Mucosa of rectum (tissue), 2 donors: ENCODE results near the gene RLBP1.
A peak's percentile ranks its signal among the peaks of the same experiment; 100 is the strongest.

Experiments
- H3K27ac ChIP-seq, 2 donors: one replicate each; pipeline ENCODE4 v1.7.0; 2013; ENCODE audit warnings: inconsistent platforms in 2 of 2, low read depth in 2 of 2, low read length in 2 of 2
- H3K27me3 ChIP-seq, 2 donors: one replicate each; pipeline ENCODE4 v1.7.0; 2013; ENCODE audit warnings: low read length in 2 of 2; ENCODE audit not compliant: control insufficient read depth in 2 of 2, insufficient read depth in 2 of 2
- H3K36me3 ChIP-seq, 2 donors: one replicate each; pipeline ENCODE4 v1.7.0; 2013; ENCODE audit warnings: low read length in 2 of 2; ENCODE audit not compliant: control insufficient read depth in 2 of 2, insufficient read depth in 2 of 2
- H3K4me1 ChIP-seq, 2 donors: one replicate each; pipeline ENCODE4 v1.7.0; 2013; ENCODE audit warnings: low read length in 2 of 2, mild to moderate bottlenecking in 1 of 2; ENCODE audit not compliant: control insufficient read depth in 2 of 2, insufficient read depth in 2 of 2
- H3K4me3 ChIP-seq, 2 donors: one replicate each; pipeline ENCODE4 v1.7.0; 2013; ENCODE audit warnings: low read length in 2 of 2
- H3K9ac ChIP-seq, 2 donors: one replicate each; pipeline ENCODE4 v1.7.0; 2013; ENCODE audit warnings: low read length in 2 of 2, low read depth in 1 of 2, mild to moderate bottlenecking in 1 of 2
- H3K9me3 ChIP-seq, 2 donors: one replicate each; pipeline ENCODE4 v1.7.0; 2013; ENCODE audit warnings: low read length in 2 of 2; ENCODE audit not compliant: control insufficient read depth in 2 of 2
- donor health status: healthy.
- donor health status: Normal muscosa, but diverticular disease.

Gene RLBP1

DNA sequence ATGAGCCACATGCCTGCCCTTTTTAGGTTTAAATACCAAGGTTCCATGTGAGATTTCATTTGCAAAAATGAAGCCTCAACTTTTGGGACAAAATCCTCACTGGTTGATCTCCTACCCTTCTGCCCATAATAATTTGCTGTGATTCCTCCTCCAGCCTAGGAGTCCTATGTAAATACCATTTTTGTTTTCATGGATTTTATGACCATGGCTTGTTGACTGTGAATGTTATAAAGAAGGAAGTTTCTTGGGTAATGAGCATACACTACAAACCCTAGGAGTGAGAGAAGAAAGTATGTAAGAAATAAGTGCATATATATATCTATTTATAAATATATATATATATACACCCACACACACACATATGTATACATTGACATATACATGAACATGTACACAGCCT lies 13.1 kb downstream of the RLBP1 start:
- no peak overlapping the region for H3K27ac ChIP-seq
- H3K9ac ChIP-seq: no peak overlapping the region
- no peaks in the 10 kb centered on the region for H3K36me3 ChIP-seq
- no peak overlapping the region for H3K4me3 ChIP-seq
- no peaks in the 10 kb centered on the region for H3K9me3 ChIP-seq
- H3K27me3 ChIP-seq: no peaks in the 10 kb centered on the region
- peaks cover 0 to 11% of the 10 kb centered on the region in 2 donors for H3K4me1 ChIP-seq

DNA sequence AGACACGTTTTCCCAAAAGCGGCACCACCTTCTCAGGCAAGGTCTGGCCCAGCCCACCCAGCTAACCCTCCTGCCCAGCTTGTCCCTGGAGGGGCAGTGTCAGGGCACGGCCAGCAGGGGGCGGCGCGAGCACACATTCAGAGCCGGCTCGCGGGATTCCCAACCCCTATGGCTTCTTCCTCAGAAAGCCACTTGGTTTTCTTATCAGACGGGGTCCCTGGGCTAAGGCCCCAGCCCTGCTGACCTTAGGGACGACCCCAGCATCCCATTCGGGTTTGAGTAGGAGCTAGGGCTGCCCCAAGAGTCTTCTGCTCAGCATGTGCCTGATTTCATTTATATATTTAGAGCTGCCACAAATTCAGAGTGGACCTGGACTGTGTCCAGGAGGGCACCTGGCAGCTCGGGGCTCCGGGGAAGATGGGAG lies 14.5 kb downstream of the RLBP1 start:
- Histone ChIP-seq H3K9me3 (no peaks in the 10 kb centered on the region), H3K4me1 (peaks cover 0 to 11% of the 10 kb centered on the region in 2 donors), H3K4me3 (peak overlapping the region; percentile 7 to 55), H3K36me3 (no peaks in the 10 kb centered on the region), H3K27me3 (no peaks in the 10 kb centered on the region), H3K9ac (peak overlapping the region; percentile 26 to 27), H3K27ac (no peak overlapping the region)

DNA sequence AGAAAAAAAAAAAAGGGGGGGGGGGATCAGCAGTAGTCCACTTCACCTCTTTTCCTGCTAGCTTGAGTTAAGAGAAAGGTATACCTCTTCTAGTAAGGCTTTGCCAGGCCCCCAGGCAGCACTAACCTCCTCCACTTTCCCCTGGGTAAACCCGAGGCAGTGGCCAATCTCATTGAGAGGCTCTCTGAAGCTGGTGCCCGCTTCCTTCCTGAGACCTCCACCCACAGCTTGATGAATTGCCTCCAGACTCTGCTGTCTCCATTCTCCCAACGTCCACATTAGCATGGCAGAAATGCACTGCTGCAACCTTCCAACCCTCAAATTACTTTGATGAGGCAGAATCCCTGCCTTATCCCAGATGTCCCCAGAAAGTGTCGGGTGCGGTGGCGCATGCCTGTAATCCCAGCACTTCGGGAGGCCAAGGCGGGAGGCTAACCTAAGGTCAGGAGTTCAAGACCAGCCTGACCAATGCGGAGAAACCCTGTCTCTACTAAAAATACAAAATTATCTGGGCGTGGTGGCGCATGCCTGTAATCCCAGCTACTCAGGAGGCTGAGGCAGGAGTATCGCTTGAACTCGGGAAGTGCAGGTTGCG lies 15.3 kb downstream of the RLBP1 start:
- no peaks in the 10 kb centered on the region for H3K27me3 ChIP-seq
- no peak overlapping the region for H3K9ac ChIP-seq
- H3K4me3 ChIP-seq: no peak overlapping the region
- H3K4me1 ChIP-seq: peaks cover 0 to 11% of the 10 kb centered on the region in 2 donors
- H3K27ac ChIP-seq: no peak overlapping the region
- no peaks in the 10 kb centered on the region for H3K36me3 ChIP-seq
- no peaks in the 10 kb centered on the region for H3K9me3 ChIP-seq

DNA sequence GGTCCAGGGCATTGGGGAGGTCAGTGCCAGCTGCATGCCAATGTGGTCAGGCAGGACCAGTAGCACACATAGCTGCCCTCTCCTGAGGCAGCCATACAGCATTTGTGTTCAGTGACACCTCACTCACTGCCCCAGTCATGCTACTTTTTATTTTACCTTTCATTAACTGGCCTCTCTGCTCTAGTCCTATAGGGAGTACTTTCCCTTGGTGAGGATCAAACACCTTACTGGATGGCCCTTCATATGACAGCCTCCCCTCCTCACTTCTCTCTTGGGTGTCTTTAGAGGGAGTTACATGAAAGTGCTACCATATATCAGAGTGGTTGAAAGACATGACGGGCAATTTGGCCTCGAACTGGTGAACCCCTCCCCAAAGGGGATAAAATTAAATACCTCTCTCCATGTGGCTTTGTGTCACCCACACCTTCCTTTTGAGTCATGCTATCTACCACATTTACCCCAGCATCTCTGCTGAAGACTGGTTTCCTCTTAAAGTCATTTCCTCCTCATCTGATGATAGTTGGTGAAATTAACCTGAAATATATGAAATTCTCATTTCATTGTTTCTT lies 17.6 kb downstream of the RLBP1 start:
- Histone ChIP-seq H3K36me3 (peaks cover 0 to 5% of the 10 kb centered on the region in 2 donors), H3K27me3 (no peaks in the 10 kb centered on the region), H3K4me1 (peaks cover 0 to 11% of the 10 kb centered on the region in 2 donors), H3K4me3 (no peak overlapping the region), H3K9me3 (no peaks in the 10 kb centered on the region), H3K27ac (no peak overlapping the region), H3K9ac (no peak overlapping the region)

DNA sequence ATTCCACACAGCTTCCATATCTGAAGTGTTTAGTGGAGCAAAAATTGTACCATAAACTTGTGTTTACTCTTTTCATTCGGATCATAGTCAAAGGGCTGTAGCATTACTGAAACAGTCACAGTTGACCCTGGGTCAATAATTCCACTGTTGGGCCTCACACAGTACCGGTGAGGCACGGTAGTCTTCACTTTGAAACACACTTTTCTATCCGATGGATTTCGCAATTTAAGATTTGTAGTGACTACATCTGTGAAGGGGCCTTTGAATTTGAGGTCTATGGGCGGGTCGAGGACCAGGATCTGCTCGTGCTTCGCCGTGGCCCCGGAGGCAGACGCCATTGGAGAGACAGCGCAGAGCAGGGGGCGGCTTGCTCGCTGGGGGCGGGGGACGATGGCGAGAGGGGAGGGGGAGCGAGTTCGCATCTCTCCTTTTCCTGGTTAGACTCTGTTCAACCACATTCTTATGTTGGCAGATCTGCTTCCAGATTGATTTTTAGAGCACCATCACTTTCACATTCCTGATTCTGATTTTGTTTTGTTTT lies 19.8 kb downstream of the RLBP1 start:
- no peak overlapping the region for H3K4me3 ChIP-seq
- H3K9me3 ChIP-seq: no peaks in the 10 kb centered on the region
- no peak overlapping the region for H3K9ac ChIP-seq
- H3K4me1 ChIP-seq: peaks cover 6 to 9% of the 10 kb centered on the region in 2 donors
- no peak overlapping the region for H3K27ac ChIP-seq
- H3K27me3 ChIP-seq: no peaks in the 10 kb centered on the region
- H3K36me3 ChIP-seq: peaks cover 0 to 7% of the 10 kb centered on the region in 2 donors

DNA sequence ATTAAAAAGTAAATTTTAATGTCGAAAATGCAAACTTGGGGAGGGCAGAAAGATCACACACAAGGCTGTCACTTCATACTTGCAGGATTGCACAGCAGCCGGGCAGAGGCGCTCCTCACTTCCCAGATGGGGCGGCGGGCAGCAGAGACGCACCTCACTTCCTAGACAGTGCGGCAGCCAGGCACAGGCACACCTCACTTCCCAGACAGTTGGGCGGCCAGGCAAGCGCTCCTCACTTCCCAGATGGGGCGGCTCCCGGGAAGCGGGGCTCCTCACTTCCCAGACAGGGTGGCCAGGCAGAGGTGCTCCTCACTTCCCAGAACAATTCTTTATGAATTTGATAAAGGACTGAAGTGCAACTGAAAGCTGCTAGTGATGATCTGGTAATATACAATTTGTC lies 21.2 kb downstream of the RLBP1 start:
- H3K27ac ChIP-seq: no peak overlapping the region
- no peak overlapping the region for H3K4me3 ChIP-seq
- no peak overlapping the region for H3K9ac ChIP-seq
- no peaks in the 10 kb centered on the region for H3K27me3 ChIP-seq
- no peaks in the 10 kb centered on the region for H3K9me3 ChIP-seq
- peaks cover 6 to 9% of the 10 kb centered on the region in 2 donors for H3K4me1 ChIP-seq
- H3K36me3 ChIP-seq: peaks cover 9 to 14% of the 10 kb centered on the region in 2 donors

DNA sequence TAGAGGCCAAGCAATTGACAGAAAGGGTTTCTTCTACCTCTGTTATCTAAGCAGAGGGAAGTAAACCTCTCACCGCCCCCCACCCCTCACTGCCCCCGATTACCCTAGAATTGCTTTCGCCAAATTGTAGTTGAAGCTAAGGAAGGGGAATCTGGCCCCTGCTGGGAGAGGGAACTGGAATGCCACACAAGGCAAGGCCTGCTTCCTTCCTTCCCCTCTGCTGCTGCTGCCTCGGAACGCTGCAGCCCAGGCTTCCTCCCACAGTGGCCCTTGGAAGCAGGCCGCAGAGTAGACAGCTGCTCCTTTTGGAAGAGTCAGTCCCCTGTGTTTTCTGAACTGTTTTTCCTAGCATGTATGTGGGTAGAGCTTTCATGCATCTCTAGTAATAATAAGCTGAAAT lies 21.6 kb downstream of the RLBP1 start:
- no peak overlapping the region for H3K9ac ChIP-seq
- H3K4me1 ChIP-seq: peaks cover 6 to 9% of the 10 kb centered on the region in 2 donors
- no peak overlapping the region for H3K27ac ChIP-seq
- H3K9me3 ChIP-seq: no peaks in the 10 kb centered on the region
- H3K27me3 ChIP-seq: no peaks in the 10 kb centered on the region
- H3K36me3 ChIP-seq: peaks cover 13 to 18% of the 10 kb centered on the region in 2 donors
- H3K4me3 ChIP-seq: no peak overlapping the region

DNA sequence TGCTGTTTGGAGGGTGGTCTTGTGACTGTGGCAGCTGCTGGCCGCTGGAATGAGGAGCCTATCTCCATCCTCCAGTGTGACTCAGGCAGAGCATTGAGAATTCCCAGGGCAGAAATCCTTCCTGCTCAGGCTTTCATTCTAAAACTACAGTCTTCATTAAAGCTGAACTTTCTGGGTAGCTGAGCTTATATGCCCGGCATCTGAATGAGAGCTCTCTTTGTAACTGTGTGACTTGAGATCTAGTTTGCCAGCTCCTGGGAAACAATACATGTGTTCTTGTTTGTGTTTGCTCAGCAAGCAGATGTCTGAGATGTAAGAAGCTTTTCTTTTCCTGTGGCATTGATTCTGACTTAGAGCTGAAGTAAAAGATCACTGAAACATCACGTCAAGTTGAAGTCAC lies 22.4 kb downstream of the RLBP1 start:
- Histone ChIP-seq H3K9ac (no peak overlapping the region), H3K27ac (no peak overlapping the region), H3K9me3 (no peaks in the 10 kb centered on the region)

DNA sequence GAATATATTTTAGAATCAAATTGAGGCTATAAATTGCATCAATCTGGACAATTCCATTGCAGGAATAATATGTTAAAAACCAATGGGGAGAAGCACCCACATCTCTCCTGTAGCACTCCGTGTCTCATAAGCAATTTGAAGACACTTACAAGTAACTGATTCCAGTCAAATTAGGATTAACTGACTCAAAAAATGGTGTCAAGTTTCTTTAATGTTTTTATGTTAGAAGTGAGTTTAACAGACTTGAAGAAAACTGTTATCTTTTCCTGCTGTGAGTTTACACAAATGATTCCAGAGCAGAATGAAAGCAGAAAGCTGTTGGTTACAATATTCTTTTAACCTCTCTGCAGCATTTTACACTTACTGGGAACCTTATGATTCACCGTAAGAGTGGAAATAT lies 23.2 kb downstream of the RLBP1 start:
- no peak overlapping the region for H3K4me3 ChIP-seq
- H3K9ac ChIP-seq: no peak overlapping the region
- H3K36me3 ChIP-seq: peaks cover 19 to 24% of the 10 kb centered on the region in 2 donors
- peaks cover 6 to 9% of the 10 kb centered on the region in 2 donors for H3K4me1 ChIP-seq
- no peaks in the 10 kb centered on the region for H3K27me3 ChIP-seq
- H3K9me3 ChIP-seq: no peaks in the 10 kb centered on the region
- H3K27ac ChIP-seq: no peak overlapping the region

More for the DNA sequence above, 22.4 kb downstream of the RLBP1 start:
- H3K4me3 ChIP-seq: no peak overlapping the region
- H3K4me1 ChIP-seq: peaks cover 6 to 9% of the 10 kb centered on the region in 2 donors
- H3K36me3 ChIP-seq: peaks cover 16 to 20% of the 10 kb centered on the region in 2 donors
- no peaks in the 10 kb centered on the region for H3K27me3 ChIP-seq

DNA sequence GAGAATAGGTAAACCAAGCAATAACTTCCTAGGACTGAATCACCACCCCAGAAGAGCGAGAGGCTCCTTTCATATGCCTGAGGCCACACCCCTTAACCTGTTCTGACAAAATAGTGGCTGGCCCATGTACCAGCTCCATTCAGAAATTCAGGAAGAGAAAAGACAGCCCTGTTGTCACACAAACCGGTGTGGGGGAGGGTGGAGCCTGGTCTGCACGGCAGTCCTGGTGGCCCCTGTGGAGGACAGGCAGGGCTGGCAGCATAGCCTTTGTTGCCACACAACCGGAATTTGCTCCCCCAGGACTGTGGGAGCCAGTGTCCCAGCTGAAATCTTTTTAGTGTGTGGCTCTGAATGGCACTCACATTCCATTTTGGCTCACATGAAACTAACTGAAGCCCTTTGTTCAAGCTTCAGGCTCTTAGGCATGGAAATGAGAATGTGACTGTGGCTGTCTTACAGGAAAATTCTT lies 23.8 kb downstream of the RLBP1 start:
- H3K9me3 ChIP-seq: no peaks in the 10 kb centered on the region
- no peak overlapping the region for H3K4me3 ChIP-seq
- peak overlapping the region; percentile 26 to 43 for H3K27ac ChIP-seq
- peaks cover 26 to 31% of the 10 kb centered on the region in 2 donors for H3K36me3 ChIP-seq
- peaks cover 6 to 9% of the 10 kb centered on the region in 2 donors for H3K4me1 ChIP-seq
- no peaks in the 10 kb centered on the region for H3K27me3 ChIP-seq
- no peak overlapping the region for H3K9ac ChIP-seq
